SK-N-SH (cell line): ENCODE results near the gene SYT7. TPM values are rescaled to one million over a fixed set of nuclear protein-coding genes. Genes with fewer than 3 reads are reported as not detected.

Source experiments
- CTCF ChIA-PET: fragments of 300-600, 350-600 bp; formaldehyde crosslinking; extraction: SDS; loops from one replicate; lab custom pipeline; 2021; lab: Yijun Ruan, JAX
- POLR2A ChIA-PET: fragments of 350-600 bp; sonication (Branson Sonifier 250); formaldehyde crosslinking; extraction: SDS; loops from one replicate; lab custom pipeline; 2020; ENCODE audit warnings: antibody characterized with exemption, inconsistent platforms; lab: Yijun Ruan, JAX
- DNase-seq: peaks from one replicate; pipeline ENCODE4 v3.0.0; 2012
- H2AFZ ChIP-seq: fragments of 200-600 bp; sonication (generic); 2 replicates; pipeline ENCODE4 v1.8.1; 2016; ENCODE audit warnings: antibody characterized with exemption, mild to moderate bottlenecking, low read depth
- H3F3A ChIP-seq: fragments of 200-600 bp; sonication (generic); replicated peaks from 2 replicates; pipeline ENCODE3; 2016; ENCODE audit warnings: antibody characterized with exemption, mild to moderate bottlenecking; ENCODE audit not compliant: insufficient read depth
- H3K27ac ChIP-seq, 2 experiments: fragments of 200-500 bp in 1 of 2; fragments of 200-600 bp in 1 of 2; sonication (Bioruptor generic) in 1 of 2; sonication (generic), shearing (Covaris generic) in 1 of 2; 2 replicates each; pipeline versions ENCODE4 v1.5.1 to v1.6.1; 2014 to 2016; ENCODE audit warnings: low read depth in 2 of 2, inconsistent platforms in 1 of 2, low read length in 1 of 2, mild to moderate bottlenecking in 1 of 2, mixed read lengths in 1 of 2
- H3K27me3 ChIP-seq: fragments of 200-600 bp; sonication (generic), shearing (Covaris generic); 2 replicates; pipeline ENCODE4 v1.6.1; 2016; ENCODE audit warnings: mixed run types; ENCODE audit not compliant: insufficient read depth
- H3K36me3 ChIP-seq, 2 experiments: fragments of 200-500 bp in 1 of 2; fragments of 200-600 bp in 1 of 2; sonication (Bioruptor generic) in 1 of 2; sonication (generic) in 1 of 2; replicated peaks in 1 of 2; 2 replicates each; pipeline versions ENCODE3 to v1.5.1; 2014 to 2016; ENCODE audit warnings: low read length in 1 of 2, mild to moderate bottlenecking in 1 of 2; ENCODE audit not compliant: insufficient read depth in 2 of 2, control insufficient read depth in 1 of 2
- H3K4me1 ChIP-seq, 2 experiments: fragments of 200-500 bp in 1 of 2; fragments of 200-600 bp in 1 of 2; sonication (Bioruptor generic) in 1 of 2; sonication (generic), shearing (Covaris generic) in 1 of 2; 2 replicates each; pipeline versions ENCODE4 v1.5.1 to v1.6.1; 2014 to 2016; ENCODE audit warnings: low read depth in 1 of 2, low read length in 1 of 2, mixed run types in 1 of 2; ENCODE audit not compliant: insufficient read depth in 2 of 2, control insufficient read depth in 1 of 2
- H3K4me2 ChIP-seq: fragments of 200-600 bp; sonication (generic), shearing (Covaris generic); 2 replicates; pipeline ENCODE4 v1.6.1; 2017; ENCODE audit warnings: mixed run types
- H3K4me3 ChIP-seq, 2 experiments: fragments of 200-500 bp in 1 of 2; fragments of 200-600 bp in 1 of 2; sonication (Bioruptor generic) in 1 of 2; sonication (generic), shearing (Covaris generic) in 1 of 2; 2 replicates each; pipeline versions ENCODE4 v1.5.1 to v1.8.1; 2014 to 2016; ENCODE audit warnings: low read depth in 2 of 2, inconsistent platforms in 1 of 2, low read length in 1 of 2, mild to moderate bottlenecking in 1 of 2, mixed read lengths in 1 of 2, moderate library complexity in 1 of 2
- H3K79me2 ChIP-seq: fragments of 200-600 bp; sonication (generic); 2 replicates; pipeline ENCODE4 v1.8.1; 2017; ENCODE audit warnings: mild to moderate bottlenecking; ENCODE audit not compliant: insufficient read depth
- H3K9ac ChIP-seq: fragments of 200-600 bp; sonication (generic); 2 replicates; pipeline ENCODE4 v1.6.1; 2017; ENCODE audit warnings: mixed run types
- H3K9me2 ChIP-seq: fragments of 200-600 bp; sonication (generic); 2 replicates; pipeline ENCODE4 v1.6.1; 2017; ENCODE audit warnings: mixed run types
- H3K9me3 ChIP-seq: fragments of 200-600 bp; sonication (generic); 2 replicates; pipeline ENCODE4 v1.6.1; 2017; ENCODE audit warnings: mixed run types, mild to moderate bottlenecking, moderate library complexity
- H4K20me1 ChIP-seq: fragments of 200-600 bp; sonication (generic); 2 replicates; pipeline ENCODE4 v1.6.1; 2017; ENCODE audit warnings: mild to moderate bottlenecking, mixed run types; ENCODE audit not compliant: insufficient read depth
- ELF1 ChIP-seq: IDR thresholded peaks from 2 replicates; pipeline ENCODE4 v1.4.0; 2012
- EZH2phosphoT487 ChIP-seq: fragments of 200-600 bp; sonication (generic); IDR thresholded peaks from 2 replicates; pipeline ENCODE4 v1.6.1; 2017; ENCODE audit warnings: low read depth, mixed run types, mild to moderate bottlenecking, antibody characterized with exemption, moderate library complexity, borderline replicate concordance
- FOSL2 ChIP-seq: IDR thresholded peaks from 2 replicates; pipeline ENCODE4 v1.4.0; 2012; ENCODE audit warnings: low read depth, mild to moderate bottlenecking, moderate library complexity, borderline replicate concordance
- GATA2 ChIP-seq: sonication (generic); formaldehyde crosslinking; IDR thresholded peaks from 2 replicates; pipeline ENCODE4 v1.5.0; 2020; ENCODE audit warnings: mild to moderate bottlenecking, missing genetic modification reagents
- IRF3 ChIP-seq: fragments of 150-350 bp; IDR thresholded peaks from 2 replicates; pipeline ENCODE4 v1.6.1; 2016; ENCODE audit warnings: mild to moderate bottlenecking, low read depth, low read length
- JUND ChIP-seq: IDR thresholded peaks from 2 replicates; pipeline ENCODE4 v1.4.0; 2012
- MEF2A ChIP-seq: IDR thresholded peaks from 2 replicates; pipeline ENCODE4 v1.4.0; 2012; ENCODE audit warnings: low read depth, borderline replicate concordance
- POLR2AphosphoS5 ChIP-seq: IDR thresholded peaks from 2 replicates; pipeline ENCODE4 v1.6.1; 2012; ENCODE audit warnings: low read depth, low read length
- RCOR1 ChIP-seq: fragments of 150-350 bp; IDR thresholded peaks from 2 replicates; pipeline ENCODE4 v1.6.1; 2017; ENCODE audit warnings: antibody characterized with exemption, low read length
- RXRA ChIP-seq: IDR thresholded peaks from 2 replicates; pipeline ENCODE4 v1.4.0; 2012; ENCODE audit warnings: low read depth, mild to moderate bottlenecking, borderline replicate concordance
- SIN3A ChIP-seq: IDR thresholded peaks from 2 replicates; pipeline ENCODE4 v1.6.1; 2012; ENCODE audit warnings: low read depth, mild to moderate bottlenecking, low read length, moderate library complexity, borderline replicate concordance
- SMC3 ChIP-seq: IDR thresholded peaks from 2 replicates; pipeline ENCODE4 v1.6.1; 2012; ENCODE audit warnings: low read depth, low read length, improper control_type of control experiment
- TAF1 ChIP-seq: IDR thresholded peaks from 2 replicates; pipeline ENCODE4 v1.6.1; 2012; ENCODE audit warnings: low read depth, mild to moderate bottlenecking, low read length, moderate library complexity, borderline replicate concordance
- USF1 ChIP-seq: IDR thresholded peaks from 2 replicates; pipeline ENCODE4 v1.4.0; 2012; ENCODE audit warnings: low read depth, borderline replicate concordance
- WGBS: methylation state at CpG from one replicate; pipeline ENCODE4 v1.1.6; 2017; ENCODE audit warnings: low lambda C conversion rate; 5-methylcytosine and 5-hydroxymethylcytosine counted together
- polyA plus RNA-seq, 3 experiments: library from polyadenylated mRNA; depleted of rRNA; stranded (reverse); fragments of >200 nt; gene quantifications; 2 replicates each; pipeline ENCODE4 v1.2.3, GENCODE V29; 2012
- TF ChIP-seq, protein P1 (sequence below): IDR thresholded peaks from 2 replicates; pipeline ENCODE4; 2012
- TF ChIP-seq, protein P2 (sequence below): fragments of 150-350 bp; IDR thresholded peaks from 2 replicates; pipeline ENCODE4 v1.6.1; 2017; ENCODE audit warnings: antibody characterized with exemption, low read length, low read depth, borderline replicate concordance
- TF ChIP-seq, protein P3 (sequence below): fragments of 200-600 bp; sonication (generic); IDR thresholded peaks from 2 replicates; pipeline ENCODE4 v1.6.1; 2017; ENCODE audit warnings: antibody characterized with exemption, mild to moderate bottlenecking, moderate library complexity

The SYT7 gene
- polyA plus RNA-seq, 1 of the 3 experiments (the other 2 are of a cell fraction): 1.1 TPM

DNA sequence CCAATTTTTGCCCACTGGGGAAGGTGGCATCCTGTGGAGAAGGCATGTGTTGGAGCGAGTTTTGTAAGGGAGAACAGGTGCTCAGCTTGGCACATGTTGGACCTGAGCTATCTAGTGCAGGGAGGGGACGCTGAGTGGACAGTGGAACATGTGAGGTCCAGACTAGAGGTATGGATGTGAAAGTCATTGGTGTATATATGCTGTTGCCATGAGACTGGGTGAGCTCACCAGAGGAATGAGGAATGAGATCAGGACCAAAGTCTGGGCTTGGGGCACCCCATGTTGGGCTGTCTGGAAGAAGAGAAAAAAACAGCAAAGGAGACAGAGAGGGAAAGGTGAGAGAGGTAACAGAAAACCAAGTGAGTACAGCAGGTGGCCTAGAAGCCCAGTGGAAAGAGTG lies 12.3 kb upstream of the SYT7 start (continued):
- TF ChIP-seq, protein P1, sequence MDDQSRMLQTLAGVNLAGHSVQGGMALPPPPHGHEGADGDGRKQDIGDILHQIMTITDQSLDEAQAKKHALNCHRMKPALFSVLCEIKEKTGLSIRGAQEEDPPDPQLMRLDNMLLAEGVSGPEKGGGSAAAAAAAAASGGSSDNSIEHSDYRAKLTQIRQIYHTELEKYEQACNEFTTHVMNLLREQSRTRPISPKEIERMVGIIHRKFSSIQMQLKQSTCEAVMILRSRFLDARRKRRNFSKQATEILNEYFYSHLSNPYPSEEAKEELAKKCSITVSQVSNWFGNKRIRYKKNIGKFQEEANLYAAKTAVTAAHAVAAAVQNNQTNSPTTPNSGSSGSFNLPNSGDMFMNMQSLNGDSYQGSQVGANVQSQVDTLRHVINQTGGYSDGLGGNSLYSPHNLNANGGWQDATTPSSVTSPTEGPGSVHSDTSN: no peak

- 68% methylated on average over 7 of the region's 7 CpGs for WGBS
- H3K79me2 ChIP-seq: no peaks in the 10 kb centered on the region
- no peaks in the 10 kb centered on the region for H4K20me1 ChIP-seq
- TF ChIP-seq JUND (no peak), MEF2A (no peak), TAF1 (no peak), USF1 (no peak), ELF1 (no peak), GATA2 (no peak), RCOR1 (no peak), POLR2AphosphoS5 (no peak), SMC3 (no peak), RXRA (no peak), EZH2phosphoT487 (no peak), IRF3 (no peak), SIN3A (no peak), FOSL2 (no peak)
- TF ChIP-seq, protein P1: no peak
- TF ChIP-seq, protein P2, sequence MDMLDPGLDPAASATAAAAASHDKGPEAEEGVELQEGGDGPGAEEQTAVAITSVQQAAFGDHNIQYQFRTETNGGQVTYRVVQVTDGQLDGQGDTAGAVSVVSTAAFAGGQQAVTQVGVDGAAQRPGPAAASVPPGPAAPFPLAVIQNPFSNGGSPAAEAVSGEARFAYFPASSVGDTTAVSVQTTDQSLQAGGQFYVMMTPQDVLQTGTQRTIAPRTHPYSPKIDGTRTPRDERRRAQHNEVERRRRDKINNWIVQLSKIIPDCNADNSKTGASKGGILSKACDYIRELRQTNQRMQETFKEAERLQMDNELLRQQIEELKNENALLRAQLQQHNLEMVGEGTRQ: no peak
- TF ChIP-seq, protein P3, sequence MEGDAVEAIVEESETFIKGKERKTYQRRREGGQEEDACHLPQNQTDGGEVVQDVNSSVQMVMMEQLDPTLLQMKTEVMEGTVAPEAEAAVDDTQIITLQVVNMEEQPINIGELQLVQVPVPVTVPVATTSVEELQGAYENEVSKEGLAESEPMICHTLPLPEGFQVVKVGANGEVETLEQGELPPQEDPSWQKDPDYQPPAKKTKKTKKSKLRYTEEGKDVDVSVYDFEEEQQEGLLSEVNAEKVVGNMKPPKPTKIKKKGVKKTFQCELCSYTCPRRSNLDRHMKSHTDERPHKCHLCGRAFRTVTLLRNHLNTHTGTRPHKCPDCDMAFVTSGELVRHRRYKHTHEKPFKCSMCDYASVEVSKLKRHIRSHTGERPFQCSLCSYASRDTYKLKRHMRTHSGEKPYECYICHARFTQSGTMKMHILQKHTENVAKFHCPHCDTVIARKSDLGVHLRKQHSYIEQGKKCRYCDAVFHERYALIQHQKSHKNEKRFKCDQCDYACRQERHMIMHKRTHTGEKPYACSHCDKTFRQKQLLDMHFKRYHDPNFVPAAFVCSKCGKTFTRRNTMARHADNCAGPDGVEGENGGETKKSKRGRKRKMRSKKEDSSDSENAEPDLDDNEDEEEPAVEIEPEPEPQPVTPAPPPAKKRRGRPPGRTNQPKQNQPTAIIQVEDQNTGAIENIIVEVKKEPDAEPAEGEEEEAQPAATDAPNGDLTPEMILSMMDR: no peak
- no peaks in the 10 kb centered on the region for H3F3A ChIP-seq
- H3K4me1 ChIP-seq: peaks cover 0 to 4% of the 10 kb centered on the region in 2 experiments; a peak in 1 of 4 replicates
- no peaks in the 10 kb centered on the region for H3K36me3 ChIP-seq
- H3K9me3 ChIP-seq: no peaks in the 10 kb centered on the region
- no peak overlapping the region for H3K27ac ChIP-seq
- POLR2A ChIA-PET: no interaction called here
- DNase-seq: no peak
- H3K27me3 ChIP-seq: peaks cover 17% of the 10 kb centered on the region
- H3K9me2 ChIP-seq: no peaks in the 10 kb centered on the region
- no peak overlapping the region for H2AFZ ChIP-seq
- CTCF ChIA-PET: interaction anchor here (0.8 to 1.8 kb wide), 3 partner anchors 36 to 115 kb away, joined by 3 to 8 read pairs (median 3); no protein-coding TSS in a partner anchor
- no peak overlapping the region for H3K9ac ChIP-seq
- H3K4me2 ChIP-seq: no peak overlapping the region
- no peak overlapping the region for H3K4me3 ChIP-seq
Measured at GRCh38 chr11:61592176-61592575, 11.3 kb upstream of the SYT7 start.
